Ovary (tissue), 9 donors: ENCODE results near the gene TAB2. TPM values are rescaled to one million over a fixed set of nuclear protein-coding genes. Genes with fewer than 3 reads are reported as not detected.

Experiments
- DNase-seq, 5 donors: peaks; one replicate each; pipeline ENCODE4 v3.0.0-alpha.2; 2019 to 2020
- H3K27ac ChIP-seq, 2 donors: fragments of 200-600 bp; one replicate each; pipeline versions ENCODE4 v1.5.1 to v1.8.0; 2019 to 2022
- H3K27me3 ChIP-seq: fragments of 200-600 bp; one replicate; pipeline ENCODE4 v1.8.0; 2022
- H3K36me3 ChIP-seq: fragments of 200-600 bp; sonication (generic); one replicate; pipeline ENCODE4 v1.5.1; 2019
- H3K4me1 ChIP-seq: one replicate; pipeline ENCODE4 v1.8.1; 2013; ENCODE audit warnings: mild to moderate bottlenecking, moderate library complexity; ENCODE audit not compliant: insufficient read depth
- H3K4me3 ChIP-seq: fragments of 200-600 bp; sonication (generic); one replicate; pipeline ENCODE4 v1.5.1; 2017
- H3K9me3 ChIP-seq, 2 donors: fragments of 200-600 bp in 1 of 2; sonication (generic) in 1 of 2; one replicate each; pipeline versions ENCODE4 v1.5.1 to v1.8.1; 2013 to 2019; ENCODE audit warnings: mild to moderate bottlenecking in 1 of 2, moderate library complexity in 1 of 2
- CTCF ChIP-seq, 3 donors: fragments of 450-650 bp in 2 of 3; fragments of 200-600 bp in 1 of 3; IDR thresholded peaks; one replicate each; pipeline versions ENCODE4 v1.5.1 to v1.8.0; 2016 to 2022; ENCODE audit warnings: antibody characterized with exemption in 3 of 3, mild to moderate bottlenecking in 1 of 3
- EP300 ChIP-seq: sonication (generic); formaldehyde crosslinking; IDR thresholded peaks from one replicate; pipeline ENCODE4 v1.6.1; 2017; ENCODE audit warnings: antibody characterized with exemption
- POLR2A ChIP-seq: fragments of 450-650 bp; IDR thresholded peaks from one replicate; pipeline ENCODE4 v1.6.1; 2017; ENCODE audit warnings: antibody characterized with exemption, mild to moderate bottlenecking, moderate library complexity
- WGBS, 3 donors: extraction: QIAGEN DNeasy Blood & Tissue Kit in 1 of 3; methylation state at CpG; one replicate each; pipeline versions ENCODE4 v1.1.5 to v1.1.7; 2013 to 2017; 5-methylcytosine and 5-hydroxymethylcytosine counted together
- intact Hi-C, 4 donors: fragments of 100-400 bp; cut with DNase I; formaldehyde crosslinking; loops; one replicate each; pipeline versions ENCODE4 v1.11.0 to v1.15.1; 2022 to 2023
- polyA plus RNA-seq, 2 donors: library from polyadenylated mRNA; stranded (reverse); fragments of 200-250 nt in 1 of 2; fragments of 350-450 nt in 1 of 2; fragmentation: Illumina TruSeq in 1 of 2; extraction: RNeasy Lipid Tissue Mini Kit (QIAGEN cat#74804) in 1 of 2; gene quantifications; one replicate each; pipeline ENCODE4 v1.2.3, GENCODE V29; 2013 to 2014
- total RNA-seq, 7 donors: library from RNA; depleted of rRNA in 2 of 7; stranded (reverse); fragments of >200 nt in 2 of 7; fragmentation: NEBNext Ultra II Directional in 3 of 7; extraction: Animal tissue kit (Norgen Biotek cat#: 25700) in 3 of 7; gene quantifications; one replicate each; pipeline versions ENCODE4 v1.1.0 to v1.2.4, GENCODE V29; 2016 to 2023
- donor health status: DM: no; HTN: no; CAD: no; lungs with moderate emphysema.
- donor health status: DM: no; HTN: no; CAD: no.
- donor health status: Bipolar disorder and iron deficiency.
- donor health status: DM: yes; HTN: yes; CAD: no.
- donor health status: DM: no; HTN: no; CAD: no.
- donor health status: DM: yes; HTN: yes; CAD: no.

The TAB2 gene
- total and polyA plus RNA-seq, 9 donors: 39.6 to 75.9 (median 62.6) TPM

- Histone ChIP-seq H3K36me3 (no peaks in the 10 kb centered on the region), H3K4me3 (no peak overlapping the region), H3K27ac (no peak overlapping the region), H3K4me1 (no peaks in the 10 kb centered on the region), H3K27me3 (no peaks in the 10 kb centered on the region), H3K9me3 (no peaks in the 10 kb centered on the region)
- 92 to 96% (median 94%) methylated on average over 4 of the region's 4 CpGs for WGBS, 3 donors
- intact Hi-C loops: no loop called here
- no peak for TF ChIP-seq POLR2A
- no peak for TF ChIP-seq CTCF (IDR thresholded peaks at IDR 0.05)
- no peak for TF ChIP-seq EP300
- DNase-seq: no peak
Observed at GRCh38 chr6:149270616-149271015, 46.9 kb upstream of the TAB2 start.

DNA sequence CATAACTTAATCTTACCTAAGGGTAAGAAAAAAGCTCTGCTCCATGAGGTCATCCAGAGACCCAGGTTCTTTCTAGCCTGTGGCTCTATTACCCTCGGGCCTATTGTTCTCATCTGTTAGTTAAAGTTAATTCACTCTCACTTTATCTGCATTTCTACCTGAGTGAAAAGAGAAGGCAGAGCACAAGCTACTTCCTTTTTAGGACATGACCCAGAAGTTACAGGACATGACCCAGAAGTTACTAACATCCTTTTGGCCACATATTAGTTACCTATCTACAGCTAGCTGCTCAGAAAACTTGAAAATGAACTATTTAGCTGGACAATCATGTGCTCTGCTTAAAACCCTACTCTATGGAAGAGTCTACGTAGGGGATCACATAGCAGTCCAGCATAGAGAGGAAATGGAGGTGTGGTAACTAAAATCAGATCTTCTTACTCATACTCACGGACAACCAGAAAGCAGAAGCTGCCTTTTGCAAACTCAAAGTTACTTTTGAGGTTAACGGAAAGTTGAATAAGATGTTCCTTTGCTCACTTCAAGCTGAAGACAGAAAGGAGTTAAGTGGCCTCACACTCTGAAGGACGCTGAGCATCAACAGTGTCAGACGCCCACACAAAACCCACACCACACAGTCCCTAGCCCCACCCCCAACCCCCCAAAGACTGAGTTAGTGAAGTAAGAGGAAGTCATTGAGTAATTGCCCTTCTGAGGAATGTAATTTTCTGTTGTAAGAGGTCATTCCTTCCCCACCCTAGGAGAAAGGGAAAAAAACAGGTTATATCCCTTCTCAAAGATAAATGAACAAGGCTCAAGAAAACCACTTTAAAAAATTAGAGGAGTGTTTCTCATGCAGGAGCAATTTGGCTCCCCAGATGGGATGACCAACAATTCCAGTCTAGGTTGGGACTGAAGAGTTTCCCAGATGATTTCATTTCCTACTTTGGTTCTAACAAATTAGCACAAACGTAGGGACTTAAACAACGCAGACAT, 45.9 kb upstream of the TAB2 start:
- DNase-seq: no peak
- Histone ChIP-seq H3K4me1 (no peaks in the 10 kb centered on the region), H3K27ac (no peak overlapping the region), H3K27me3 (no peaks in the 10 kb centered on the region), H3K36me3 (no peaks in the 10 kb centered on the region), H3K9me3 (no peaks in the 10 kb centered on the region), H3K4me3 (no peak overlapping the region)
- no peak for TF ChIP-seq POLR2A
- TF ChIP-seq CTCF (IDR thresholded peaks at IDR 0.05): no peak
- TF ChIP-seq EP300: no peak
- WGBS, 3 donors: 80 to 87% (median 82%) methylated on average over 8 of the region's 8 CpGs
- intact Hi-C loops: no loop called here

GRCh38 chr6:149273318-149273717, 44.2 kb upstream of the TAB2 start:
- no peaks in the 10 kb centered on the region for H3K9me3 ChIP-seq
- H3K4me3 ChIP-seq: no peak overlapping the region
- H3K27me3 ChIP-seq: no peaks in the 10 kb centered on the region
- H3K36me3 ChIP-seq: no peaks in the 10 kb centered on the region
- no peak for DNase-seq
- WGBS, 3 donors: 77 to 81% (median 77%) methylated on average over 4 of the region's 4 CpGs
- no peak for TF ChIP-seq POLR2A
- TF ChIP-seq EP300: no peak
- TF ChIP-seq CTCF (IDR thresholded peaks at IDR 0.05): no peak
- no peak overlapping the region for H3K27ac ChIP-seq
- no peaks in the 10 kb centered on the region for H3K4me1 ChIP-seq
- intact Hi-C loops: no loop called here

DNA sequence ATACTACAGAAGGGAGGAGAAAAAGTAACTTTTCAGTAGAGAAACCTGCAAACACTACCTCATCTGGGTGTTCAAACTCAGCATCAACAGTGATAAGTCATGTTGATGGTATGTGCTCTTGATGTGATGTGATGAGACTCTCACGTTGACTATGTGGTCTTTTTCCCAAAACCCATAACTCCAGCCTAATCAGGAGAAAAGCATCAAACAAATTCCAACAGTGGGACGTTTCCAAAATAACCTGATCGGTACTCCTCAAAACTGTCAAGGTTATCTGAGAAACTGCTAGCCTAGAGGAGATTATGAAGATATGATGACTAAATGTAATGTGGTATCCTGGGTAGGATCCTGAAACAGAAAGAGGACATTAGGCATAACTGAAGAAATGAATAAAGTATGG, 41.9 kb upstream of the TAB2 start:
- intact Hi-C loops: no loop called here
- WGBS, 3 donors: 63 to 78% (median 63%) methylated on average over 3 of the region's 3 CpGs
- no peaks in the 10 kb centered on the region for H3K4me1 ChIP-seq
- H3K27ac ChIP-seq: no peak overlapping the region
- no peaks in the 10 kb centered on the region for H3K27me3 ChIP-seq
- H3K36me3 ChIP-seq: no peaks in the 10 kb centered on the region
- TF ChIP-seq CTCF (IDR thresholded peaks at IDR 0.05) (no peak), EP300 (no peak), POLR2A (no peak)
- no peaks in the 10 kb centered on the region for H3K9me3 ChIP-seq
- no peak overlapping the region for H3K4me3 ChIP-seq
- DNase-seq: no peak
